Measurements from ENCODE around the gene PDE4B. TPM values are rescaled to one million over a fixed set of nuclear protein-coding genes. Genes with fewer than 3 reads are reported as not detected.

The PDE4B gene
- polyA plus RNA-seq, 3 donors, result 6.2 to 12.0 (median 7.8) TPM

DNA sequence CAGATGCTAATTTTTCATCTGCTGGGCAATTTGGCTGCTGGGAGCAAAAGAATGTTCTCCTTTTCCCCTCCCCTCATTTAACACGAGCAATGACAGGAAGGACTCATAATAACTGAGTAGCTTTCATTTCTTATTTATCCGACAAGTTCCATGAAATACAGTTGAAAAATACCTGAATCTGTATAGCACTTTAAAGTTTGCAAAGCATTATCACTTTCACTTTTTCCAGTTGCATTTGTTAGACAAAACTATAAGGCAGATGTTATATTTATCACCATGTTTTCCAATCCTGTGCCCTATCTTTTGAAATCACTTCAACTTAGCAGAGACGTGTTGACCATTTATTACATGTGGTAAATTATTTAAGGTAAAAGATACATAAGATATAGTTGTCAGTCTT lies 390.7 kb downstream of the PDE4B start:
- no peak for DNase-seq (ENCODE audit: extremely low read depth in 1 of 11, low read depth in 9 of 11, low spot score in 4 of 11)

DNA sequence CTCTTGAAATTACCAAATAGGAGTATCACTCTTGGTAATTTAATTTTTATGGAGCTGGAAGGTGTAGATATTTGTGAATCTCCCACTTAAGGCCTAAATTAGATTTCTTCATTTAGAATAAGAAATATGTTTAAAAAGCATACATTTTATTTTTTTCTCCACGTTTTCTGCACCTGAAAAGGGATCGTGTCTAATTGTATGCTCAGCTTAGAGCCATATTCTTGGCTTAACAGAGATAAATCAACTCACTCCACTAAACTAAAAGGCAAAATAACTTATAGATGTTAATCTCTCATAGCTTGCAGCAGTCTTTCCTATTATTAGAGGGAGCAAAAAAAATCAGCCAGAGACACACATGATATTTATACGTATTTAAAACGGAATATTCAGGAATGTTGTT lies 404.4 kb downstream of the PDE4B start:
- no peak for DNase-seq (ENCODE audit: extremely low read depth in 1 of 11, low read depth in 9 of 11, low spot score in 4 of 11)

DNA sequence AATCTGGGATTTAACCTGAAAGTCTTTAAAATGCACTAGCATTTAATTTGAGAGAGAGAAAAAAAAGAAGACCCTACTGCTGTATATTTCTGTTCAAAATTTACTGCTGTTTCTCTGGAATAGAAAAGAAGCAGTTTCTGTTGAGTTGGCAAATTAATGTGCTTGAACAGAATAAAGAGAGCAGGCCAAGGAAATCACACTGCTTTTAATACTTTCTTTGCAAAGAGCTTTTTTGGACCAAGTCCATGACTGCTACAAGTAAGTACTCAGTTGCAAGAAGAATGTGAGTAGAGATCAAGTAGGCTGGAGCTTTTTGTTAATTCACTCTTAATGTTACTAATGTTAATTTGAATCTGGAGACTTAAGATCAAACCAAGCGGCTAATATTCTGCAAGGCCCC lies 405.1 kb downstream of the PDE4B start:
- DNase-seq (ENCODE audit: extremely low read depth in 1 of 11, low read depth in 9 of 11, low spot score in 4 of 11), result peak in 4 of 11 donors; percentile 16 to 51 (median 36)

DNA sequence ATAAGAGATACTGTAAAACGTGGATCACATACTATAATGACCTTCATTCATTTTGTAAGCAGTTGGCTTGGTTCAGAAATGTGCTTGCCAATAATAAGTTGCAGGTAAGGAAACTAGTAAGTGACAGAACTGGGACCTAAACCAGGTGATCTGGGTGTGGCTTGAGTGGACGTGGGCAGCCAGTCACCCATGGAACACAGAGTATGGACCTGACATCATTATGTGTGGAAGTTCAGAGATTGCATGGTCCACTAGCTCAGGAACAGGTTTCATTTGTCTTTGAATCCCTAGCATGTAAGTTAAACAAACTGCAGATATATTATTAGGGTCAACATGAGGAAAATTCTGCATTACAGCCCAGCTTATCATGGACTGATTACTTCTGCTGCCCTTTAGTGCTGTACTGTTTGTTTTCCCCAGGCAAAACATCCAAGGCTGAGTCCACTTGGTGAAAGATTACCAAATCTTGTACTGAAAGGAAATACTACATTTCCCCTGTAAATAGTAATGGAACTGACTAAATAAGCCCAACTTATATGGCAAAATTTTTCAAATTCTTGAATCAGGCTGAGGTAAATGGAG lies 414.0 kb downstream of the PDE4B start:
- no peak for DNase-seq (ENCODE audit: extremely low read depth in 1 of 11, low read depth in 9 of 11, low spot score in 4 of 11)

DNA sequence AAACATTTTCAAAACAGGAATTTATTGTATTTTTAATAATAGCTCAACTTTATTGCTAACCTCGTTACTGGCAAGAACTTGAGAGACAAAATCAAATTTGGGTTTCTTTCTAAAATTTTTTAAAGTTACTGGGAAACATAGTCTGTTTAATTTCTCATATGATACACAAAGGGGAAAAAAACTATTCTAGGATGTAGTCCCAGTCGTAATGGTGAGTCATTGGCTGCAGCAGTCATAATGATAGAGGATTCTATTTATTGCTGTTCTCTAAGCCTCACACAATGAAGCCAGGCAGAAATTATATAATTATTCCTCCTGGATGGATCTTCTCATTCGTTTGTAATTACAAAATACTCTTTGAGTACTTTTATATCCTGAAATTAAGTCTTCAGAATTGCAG lies 414.8 kb downstream of the PDE4B start:
- no peak for DNase-seq (ENCODE audit: extremely low read depth in 1 of 11, low read depth in 9 of 11, low spot score in 4 of 11)

DNA sequence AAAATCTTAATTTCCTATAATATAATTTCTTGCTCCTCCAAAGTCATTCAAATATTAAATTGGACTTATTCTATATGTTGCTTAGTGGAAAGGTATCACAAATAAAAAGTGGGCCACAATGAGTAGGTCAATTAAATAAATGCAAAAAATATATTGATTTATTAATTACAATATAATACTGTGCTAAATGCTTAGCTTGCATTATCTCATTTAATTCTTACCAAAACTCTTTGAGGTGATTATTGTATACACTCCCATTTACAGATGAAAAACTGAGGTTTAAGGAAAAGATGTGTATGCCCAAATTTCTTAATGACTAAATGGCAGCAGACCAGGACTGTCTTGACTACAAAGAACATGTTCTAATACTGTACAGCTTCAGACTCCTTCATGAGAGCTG lies 415.9 kb downstream of the PDE4B start:
- DNase-seq (ENCODE audit: extremely low read depth in 1 of 11, low read depth in 9 of 11, low spot score in 4 of 11), result no peak

DNA sequence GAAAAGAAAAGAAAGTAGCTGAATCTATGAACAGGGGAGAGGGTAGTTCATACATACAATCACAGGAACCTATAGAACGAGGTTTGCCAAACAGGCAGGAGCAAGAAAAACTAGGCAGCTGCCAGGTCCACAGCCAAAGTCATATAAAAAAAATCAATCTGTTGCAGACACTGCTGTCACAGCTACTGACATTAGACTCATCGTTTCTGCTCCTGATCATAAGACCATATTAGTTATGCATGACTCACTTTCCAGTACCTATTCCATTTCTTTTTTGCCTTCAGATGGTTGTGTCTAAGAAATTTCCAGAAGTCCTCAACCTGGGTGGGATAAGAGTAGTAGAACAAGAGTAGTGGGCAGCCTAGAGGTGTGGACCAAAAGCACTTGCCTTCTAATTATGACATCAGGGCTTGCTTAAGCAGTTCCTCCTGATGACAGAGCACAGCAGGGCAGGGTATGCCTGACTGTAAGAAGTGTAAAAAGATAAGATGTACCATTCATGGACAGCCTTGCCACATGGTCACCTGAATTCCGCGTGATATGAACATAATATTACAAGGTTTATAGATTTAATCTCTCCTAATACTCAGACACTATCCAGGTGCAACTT lies 418.0 kb downstream of the PDE4B start:
- DNase-seq (ENCODE audit: extremely low read depth in 1 of 11, low read depth in 9 of 11, low spot score in 4 of 11), result no peak

DNA sequence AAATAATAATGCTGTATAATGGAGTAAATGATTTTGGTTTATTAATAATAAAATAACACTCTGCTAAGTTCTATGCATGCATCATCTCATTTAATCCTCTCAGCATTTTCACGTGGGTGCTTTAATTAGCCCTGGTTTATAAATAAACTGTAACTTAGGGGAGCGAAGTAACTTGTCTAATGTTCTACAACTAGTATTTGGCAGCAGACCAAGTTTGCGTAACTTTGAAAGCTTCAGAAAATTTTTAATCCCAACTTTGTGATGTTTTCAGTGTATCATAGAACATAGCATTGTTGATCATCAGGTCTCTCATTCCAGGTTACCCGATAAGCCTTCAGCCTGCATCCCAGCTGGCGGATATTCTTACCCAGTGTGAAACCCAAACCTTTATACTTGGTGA lies 418.8 kb downstream of the PDE4B start:
- no peak for DNase-seq (ENCODE audit: extremely low read depth in 1 of 11, low read depth in 9 of 11, low spot score in 4 of 11)

DNA sequence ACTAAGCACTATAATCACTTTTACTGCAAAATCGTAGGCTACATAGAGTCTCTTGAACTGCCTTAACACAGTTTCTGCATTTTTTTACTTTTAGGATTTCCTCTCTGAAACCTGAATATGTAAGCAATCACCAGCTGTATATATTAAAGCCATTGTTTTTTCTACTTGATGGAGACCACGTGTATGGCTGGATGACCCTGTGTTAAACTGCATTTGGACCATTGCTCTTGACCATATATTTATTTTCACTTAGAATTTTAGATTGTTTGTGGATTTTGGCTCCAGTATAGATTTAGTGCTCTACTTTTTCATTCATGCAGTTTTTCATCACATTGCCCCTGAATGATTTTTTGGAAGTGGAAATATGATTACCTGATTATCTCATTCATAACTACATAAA lies 420.8 kb downstream of the PDE4B start:
- peak in 2 of 11 donors; percentile 12 to 14 for DNase-seq (ENCODE audit: extremely low read depth in 1 of 11, low read depth in 9 of 11, low spot score in 4 of 11)

DNA sequence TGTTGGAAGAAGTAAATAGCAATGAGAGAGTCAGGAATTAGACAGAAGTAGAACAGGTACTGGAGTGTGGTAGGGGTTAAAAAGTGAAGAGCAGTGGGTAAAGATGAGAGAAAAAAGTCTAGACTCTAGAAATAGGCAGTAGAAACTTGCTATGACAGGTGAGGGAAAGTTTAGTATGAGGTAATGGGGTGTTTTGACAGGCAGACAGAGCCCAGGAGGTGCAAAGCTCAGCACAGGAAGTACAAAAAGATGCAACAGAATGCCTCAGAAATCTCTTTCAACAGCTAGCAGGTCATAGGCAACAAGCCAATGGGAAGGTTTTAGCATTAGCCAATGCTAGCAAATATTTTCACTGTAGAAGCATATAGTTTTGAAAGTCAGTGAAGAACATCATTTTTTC lies 422.2 kb downstream of the PDE4B start:
- DNase-seq (ENCODE audit: extremely low read depth in 1 of 11, low read depth in 9 of 11, low spot score in 4 of 11), result no peak

DNA sequence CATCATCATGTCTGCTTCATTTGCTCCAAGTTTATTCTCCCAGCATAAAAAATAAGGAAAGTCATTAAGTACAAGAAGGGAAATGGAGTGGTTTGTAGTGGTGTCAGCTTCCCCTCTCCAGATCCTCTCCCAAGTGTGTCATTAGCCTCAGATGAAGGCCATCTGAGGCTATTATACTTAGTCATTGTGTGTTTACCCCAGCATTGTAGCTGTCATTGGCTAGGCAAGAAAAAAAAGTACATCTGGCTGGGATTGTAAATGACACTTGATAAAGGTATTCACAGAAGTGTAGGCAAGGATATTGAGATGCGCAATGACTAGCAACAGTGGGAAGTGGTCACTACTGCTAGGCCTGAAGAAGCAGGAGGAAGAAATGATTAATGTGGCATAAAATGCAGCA lies 424.3 kb downstream of the PDE4B start:
- DNase-seq (ENCODE audit: extremely low read depth in 1 of 11, low read depth in 9 of 11, low spot score in 4 of 11), result no peak

DNA sequence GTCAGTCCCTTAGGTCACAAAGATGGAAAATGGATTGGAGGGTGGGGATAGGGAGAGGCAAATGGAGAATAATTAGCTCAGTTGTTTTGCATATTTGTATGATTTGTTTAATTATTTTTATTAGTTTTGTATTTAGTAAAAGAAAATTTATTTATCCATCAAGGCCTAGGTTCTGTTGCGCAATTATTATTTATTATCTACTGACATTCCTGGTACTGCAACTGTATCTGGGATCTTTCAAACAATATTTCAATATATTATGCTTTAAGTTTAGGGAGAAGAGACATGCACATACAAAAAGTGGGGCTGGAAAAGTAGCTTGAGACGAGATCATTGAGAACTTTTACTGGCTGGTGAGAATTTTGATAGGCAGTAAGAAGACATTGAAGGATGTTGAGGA lies 424.9 kb downstream of the PDE4B start:
- DNase-seq (ENCODE audit: extremely low read depth in 1 of 11, low read depth in 9 of 11, low spot score in 4 of 11), result no peak

DNA sequence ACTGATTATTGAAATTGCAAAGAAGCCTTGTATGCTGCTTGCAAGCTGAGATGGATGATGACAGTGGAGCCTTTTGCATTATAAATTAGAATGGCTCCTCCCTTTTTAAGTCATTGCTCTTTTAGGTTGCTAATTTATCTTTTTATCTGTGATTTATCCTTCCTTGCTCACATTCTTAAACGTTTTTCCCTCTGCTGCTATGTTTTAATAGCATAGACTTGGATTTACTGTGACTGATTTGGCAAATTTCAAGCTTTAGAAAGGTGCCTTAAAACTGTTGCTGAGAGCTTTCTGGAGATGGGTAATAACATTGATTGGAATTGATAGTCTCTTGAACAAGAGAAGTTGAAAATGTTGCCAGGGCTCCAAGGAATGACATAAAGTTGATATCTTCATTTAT lies 427.8 kb downstream of the PDE4B start:
- DNase-seq (ENCODE audit: extremely low read depth in 1 of 11, low read depth in 9 of 11, low spot score in 4 of 11), result no peak

DNA sequence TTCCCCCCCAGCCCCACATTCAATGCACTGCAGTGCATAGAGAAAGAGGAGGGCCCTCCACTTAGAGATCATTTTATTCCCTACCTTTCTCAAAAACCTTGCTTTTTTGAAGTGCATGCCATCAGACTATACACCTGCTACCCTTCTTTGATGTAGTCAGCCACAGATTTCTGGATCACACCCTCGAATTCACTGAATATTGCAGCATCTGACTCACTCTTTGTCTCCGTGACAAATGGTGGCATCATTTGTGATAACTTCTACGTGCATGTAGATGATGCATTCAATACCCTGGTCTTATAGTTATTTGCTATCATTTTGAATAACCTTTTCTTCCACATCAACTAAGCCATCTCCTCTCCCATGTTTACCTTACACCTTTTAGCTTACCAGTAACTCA lies 431.0 kb downstream of the PDE4B start:
- DNase-seq (ENCODE audit: extremely low read depth in 1 of 11, low read depth in 9 of 11, low spot score in 4 of 11), result no peak

DNA sequence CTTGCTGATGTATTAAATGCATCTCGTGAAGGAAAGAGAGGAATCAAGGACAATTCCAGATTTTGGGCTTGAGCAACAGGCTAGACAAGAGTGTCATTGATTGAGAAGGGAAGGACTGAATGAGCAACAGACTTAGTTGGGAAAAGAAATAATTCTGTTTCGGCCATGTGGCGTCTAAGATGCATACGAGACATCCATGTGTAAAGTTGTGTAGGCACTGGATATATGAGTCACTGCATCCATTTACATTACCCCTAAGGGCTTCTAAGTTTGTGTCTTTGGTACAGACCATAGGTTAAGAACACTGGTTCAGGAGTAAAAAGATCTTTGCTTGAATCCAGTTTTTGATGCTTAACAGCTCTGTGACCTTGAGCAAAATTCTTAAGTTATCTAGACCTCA lies 434.3 kb downstream of the PDE4B start:
- DNase-seq (ENCODE audit: extremely low read depth in 1 of 11, low read depth in 9 of 11, low spot score in 4 of 11), result no peak

DNA sequence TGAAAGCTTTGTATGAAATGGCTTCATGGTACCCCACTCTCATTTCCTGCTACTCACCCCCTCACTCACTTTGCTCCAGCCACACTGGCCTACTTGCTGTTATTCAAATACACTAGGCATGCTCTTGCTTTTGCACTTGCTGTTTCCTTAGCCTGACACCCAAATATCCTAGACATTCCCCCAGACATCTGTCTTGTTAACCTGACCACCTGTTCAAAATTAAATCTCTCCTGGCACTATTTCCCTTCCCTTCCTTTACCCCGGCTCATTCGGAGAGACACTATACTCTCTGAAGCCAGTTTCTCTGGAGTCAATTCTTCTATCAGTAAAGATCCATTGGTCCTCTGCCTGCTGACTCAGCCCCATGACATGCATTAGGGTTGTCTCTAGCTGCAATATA lies 435.3 kb downstream of the PDE4B start:
- no peak for DNase-seq (ENCODE audit: extremely low read depth in 1 of 11, low read depth in 9 of 11, low spot score in 4 of 11)

DNA sequence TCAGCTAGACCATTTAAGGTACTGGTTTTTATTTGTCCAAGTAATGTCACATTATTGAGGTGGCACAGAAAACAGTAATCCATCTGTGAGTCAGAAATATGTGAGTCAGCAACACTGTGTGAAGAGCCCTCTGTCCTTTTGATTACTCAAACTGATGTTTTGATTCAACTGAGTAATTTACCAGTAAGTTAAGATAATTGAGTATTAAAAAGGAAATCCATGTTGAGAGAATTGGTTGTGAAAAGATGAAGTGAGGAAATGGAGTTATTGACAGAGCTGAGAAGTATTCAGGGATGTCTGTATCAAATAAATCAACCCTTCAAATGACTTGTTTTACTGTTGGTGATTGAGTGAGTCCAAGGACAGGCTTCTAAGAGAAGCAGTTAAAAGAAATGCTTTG lies 438.5 kb downstream of the PDE4B start:
- DNase-seq (ENCODE audit: extremely low read depth in 1 of 11, low read depth in 9 of 11, low spot score in 4 of 11), result no peak

DNA sequence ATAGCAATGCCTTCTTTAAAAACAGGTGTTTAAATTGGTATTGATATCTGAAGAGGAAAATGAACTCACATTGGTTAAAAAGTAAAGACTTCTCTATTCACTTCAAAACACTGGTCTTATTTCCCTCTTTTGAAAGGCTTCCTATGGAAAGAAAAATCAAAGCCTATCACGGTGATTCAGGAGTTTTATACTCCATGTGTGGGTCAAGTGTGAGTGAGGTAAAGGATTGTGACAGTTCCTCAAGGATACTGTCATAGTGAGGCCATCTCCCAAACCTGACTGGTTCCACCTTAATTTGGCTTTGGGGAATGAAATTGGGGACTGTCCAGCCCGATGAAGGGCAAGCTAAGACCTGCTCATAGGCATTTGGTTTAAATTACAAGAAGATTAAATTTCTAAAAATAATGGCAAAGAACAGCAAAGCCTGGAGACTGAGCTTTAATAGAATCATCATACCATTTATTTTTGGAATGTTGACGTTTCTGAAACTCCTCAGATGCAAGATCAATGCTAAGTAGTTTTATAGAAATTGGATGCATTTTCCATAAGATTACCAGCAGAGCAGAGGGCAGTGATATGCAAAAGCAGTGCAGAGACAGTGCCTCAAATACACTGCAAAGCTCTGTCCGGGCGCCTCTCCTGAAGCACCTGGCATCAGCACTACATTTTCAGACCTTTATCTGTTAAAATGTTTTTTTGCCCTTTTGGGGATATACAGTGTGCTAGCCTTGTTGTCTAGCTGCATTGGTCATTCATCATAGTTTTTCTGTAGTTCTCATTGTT lies 439.2 kb downstream of the PDE4B start:
- DNase-seq (ENCODE audit: extremely low read depth in 1 of 11, low read depth in 9 of 11, low spot score in 4 of 11), result no peak

DNA sequence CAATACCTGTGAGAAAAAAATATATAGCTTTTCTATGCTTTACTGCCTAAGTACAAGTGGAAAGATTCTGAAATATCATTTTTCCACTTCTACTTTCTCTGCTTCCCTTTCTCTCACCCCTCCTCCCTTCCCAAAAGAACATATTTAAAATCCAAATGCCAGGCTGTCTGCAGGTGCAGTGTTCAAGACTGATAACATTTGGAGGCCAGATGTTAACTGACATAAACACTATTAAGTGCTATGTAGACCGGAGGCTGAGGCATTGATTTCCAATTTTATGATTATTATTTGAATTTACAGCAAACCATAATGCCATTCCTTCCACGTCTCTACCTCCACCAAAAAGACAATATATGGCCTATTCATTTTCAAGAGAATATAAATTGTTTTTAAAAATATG lies 444.3 kb downstream of the PDE4B start:
- no peak for DNase-seq (ENCODE audit: extremely low read depth in 1 of 11, low read depth in 9 of 11, low spot score in 4 of 11)

DNA sequence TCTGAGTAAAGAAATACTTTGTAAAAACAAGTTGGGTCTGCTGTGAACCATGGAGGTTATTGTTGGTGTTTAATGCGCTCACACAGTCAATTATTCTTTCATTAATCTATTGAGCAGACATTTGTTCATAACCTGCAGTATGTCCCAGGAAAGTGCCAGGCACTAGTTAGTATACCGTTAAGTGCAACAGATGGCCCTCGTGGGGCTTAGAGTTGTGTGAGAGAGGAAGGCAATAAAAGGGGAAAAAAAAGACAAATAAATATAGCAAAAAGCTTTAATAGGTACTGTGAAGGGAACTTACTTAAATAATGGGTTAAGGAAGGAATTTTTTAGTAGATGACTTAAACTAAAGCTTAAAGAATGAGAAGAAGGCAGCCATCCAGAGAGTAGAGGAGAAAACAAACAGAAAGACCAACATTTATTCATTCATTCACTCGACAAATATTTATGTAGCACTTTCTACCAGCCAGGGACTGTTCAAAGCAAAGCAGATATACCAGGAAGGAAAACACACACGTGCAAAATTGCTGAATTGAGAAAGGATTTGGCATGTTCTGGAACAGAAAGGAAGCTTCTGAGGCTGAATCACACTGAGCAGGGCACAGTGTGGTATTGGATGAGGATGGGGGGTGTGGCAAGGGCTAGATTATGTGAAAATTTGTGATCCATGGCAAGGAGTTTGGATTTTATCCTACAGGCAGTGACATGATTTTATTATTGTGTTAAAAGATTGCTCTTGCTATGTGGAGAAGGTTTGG lies 445.2 kb downstream of the PDE4B start:
- no peak for DNase-seq (ENCODE audit: extremely low read depth in 1 of 11, low read depth in 9 of 11, low spot score in 4 of 11)
